Measurements from ENCODE around the gene OR10P1.

GRCh38 chr12:55633151-55633550, 3.5 kb upstream of the OR10P1 start:
- TF ChIP-seq, protein P1, sequence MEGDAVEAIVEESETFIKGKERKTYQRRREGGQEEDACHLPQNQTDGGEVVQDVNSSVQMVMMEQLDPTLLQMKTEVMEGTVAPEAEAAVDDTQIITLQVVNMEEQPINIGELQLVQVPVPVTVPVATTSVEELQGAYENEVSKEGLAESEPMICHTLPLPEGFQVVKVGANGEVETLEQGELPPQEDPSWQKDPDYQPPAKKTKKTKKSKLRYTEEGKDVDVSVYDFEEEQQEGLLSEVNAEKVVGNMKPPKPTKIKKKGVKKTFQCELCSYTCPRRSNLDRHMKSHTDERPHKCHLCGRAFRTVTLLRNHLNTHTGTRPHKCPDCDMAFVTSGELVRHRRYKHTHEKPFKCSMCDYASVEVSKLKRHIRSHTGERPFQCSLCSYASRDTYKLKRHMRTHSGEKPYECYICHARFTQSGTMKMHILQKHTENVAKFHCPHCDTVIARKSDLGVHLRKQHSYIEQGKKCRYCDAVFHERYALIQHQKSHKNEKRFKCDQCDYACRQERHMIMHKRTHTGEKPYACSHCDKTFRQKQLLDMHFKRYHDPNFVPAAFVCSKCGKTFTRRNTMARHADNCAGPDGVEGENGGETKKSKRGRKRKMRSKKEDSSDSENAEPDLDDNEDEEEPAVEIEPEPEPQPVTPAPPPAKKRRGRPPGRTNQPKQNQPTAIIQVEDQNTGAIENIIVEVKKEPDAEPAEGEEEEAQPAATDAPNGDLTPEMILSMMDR (IDR thresholded peaks at IDR 0.05; ENCODE audit: low read length): no peak
- TF ChIP-seq EZH2phosphoT487 (IDR thresholded peaks at IDR 0.05; ENCODE audit: low read length): no peak

All from MM.1S (cell line).